GM10266 (cell line): ENCODE data around the gene CISTR.

ENCODE experiments used
- DNase-seq: peaks from one replicate; pipeline ENCODE4 v3.0.0; 2012; ENCODE audit errors: extremely low spot score
- CTCF ChIP-seq: IDR thresholded peaks from 2 replicates; pipeline ENCODE4 v1.5.1; 2012; ENCODE audit warnings: mild to moderate bottlenecking, low read depth; ENCODE audit not compliant: control insufficient read depth, insufficient read depth; ENCODE audit errors: missing control alignments

Gene CISTR

GRCh38 chr12:53736592-53736991 is 15.2 kb downstream of the CISTR start:
- DNase-seq = no peak
- no peak for TF ChIP-seq CTCF

GRCh38 chr12:53735556-53735955 is 16.2 kb downstream of the CISTR start:
- no peak for DNase-seq
- no peak for TF ChIP-seq CTCF

DNA sequence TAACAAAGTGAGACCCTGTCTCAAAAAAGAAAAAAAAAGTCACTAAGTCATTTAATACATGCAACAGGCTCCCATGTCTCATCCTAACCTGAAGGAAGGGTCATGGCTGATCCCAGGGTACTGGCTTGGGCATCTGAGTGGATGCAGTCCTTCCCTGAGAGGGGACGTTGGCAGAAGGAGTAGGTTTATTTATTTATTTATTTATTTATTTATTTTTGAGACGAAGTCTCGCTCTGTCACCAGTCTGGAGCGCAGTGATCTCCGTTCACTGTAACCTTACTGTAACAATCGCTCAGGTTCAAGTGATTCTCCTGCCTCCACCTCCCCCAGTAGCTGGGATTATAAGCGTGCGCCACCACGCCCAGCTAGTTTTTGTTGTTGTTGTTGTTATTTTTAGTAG is 17.4 kb downstream of the CISTR start:
- no peak for TF ChIP-seq CTCF

GRCh38 chr12:53733807-53734200 is 18.0 kb downstream of the CISTR start:
- no peak for TF ChIP-seq CTCF
- DNase-seq = no peak

More for the DNA sequence above, 17.4 kb downstream of the CISTR start:
- DNase-seq = no peak

DNA sequence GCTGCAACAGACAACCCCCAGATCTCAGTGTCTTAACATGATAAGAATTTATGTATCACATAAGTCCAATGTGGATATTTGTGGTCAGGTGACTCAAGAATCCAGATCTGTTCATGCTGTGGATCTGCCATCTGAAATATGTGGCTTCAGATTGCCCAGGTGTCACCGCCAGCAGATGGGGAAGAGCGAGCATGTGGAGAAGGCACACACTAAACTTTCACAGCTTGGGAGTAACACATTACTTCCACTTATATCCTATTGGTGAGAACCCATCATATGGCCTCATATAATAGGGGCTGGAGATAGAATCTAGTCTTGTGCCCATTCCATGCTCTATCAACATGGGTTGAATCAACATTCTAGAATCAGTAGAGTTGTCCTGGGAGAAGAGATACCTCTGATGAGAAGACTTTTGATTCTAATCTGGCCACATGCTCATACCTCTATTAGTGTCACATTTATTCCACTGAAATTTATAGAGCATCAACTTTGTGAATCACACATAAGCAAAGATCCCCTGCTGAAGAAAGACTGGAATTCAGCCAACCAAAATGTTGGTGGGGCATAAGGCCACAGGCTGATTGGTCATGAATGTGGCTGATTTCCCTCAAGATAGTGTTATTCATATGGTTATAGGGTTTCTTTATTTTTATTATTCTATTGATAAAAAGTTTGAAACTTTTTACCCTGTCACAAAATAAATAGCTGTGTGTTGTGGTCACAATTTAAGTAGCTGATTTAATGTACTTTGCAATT is 18.6 kb downstream of the CISTR start:
- TF ChIP-seq CTCF = no peak
- DNase-seq = no peak

DNA sequence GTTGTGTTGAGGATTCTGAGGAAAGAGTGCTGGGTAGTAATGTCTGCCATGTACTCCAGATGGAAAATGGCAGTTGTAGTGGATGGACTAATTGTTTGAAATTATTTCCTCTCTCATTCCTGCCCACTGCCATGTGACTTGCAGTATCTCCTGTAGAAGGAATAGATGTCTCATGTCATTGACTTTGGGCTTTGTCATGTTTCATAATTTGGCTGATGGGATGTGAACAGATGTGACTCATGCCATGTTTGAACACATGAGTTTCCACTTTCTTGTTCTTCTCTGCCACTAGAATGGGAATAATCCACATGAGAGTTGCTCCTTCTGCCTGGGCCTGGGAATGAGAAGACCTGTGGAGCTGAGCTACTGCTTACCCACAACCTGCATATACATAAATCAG is 22.1 kb downstream of the CISTR start:
- no peak for TF ChIP-seq CTCF
- no peak for DNase-seq

- no peak for DNase-seq
- TF ChIP-seq CTCF = no peak
Observed at GRCh38 chr12:53728206-53728605, 23.6 kb downstream of the CISTR start.
